Thyroid gland (tissue), 4 donors: Measurements from ENCODE around the gene SIRT2.

Source experiments
- CTCF ChIP-seq, 6 experiments: fragments of 200-600 bp in 3 of 6; fragments of 450-650 bp in 3 of 6; sonication (generic) in 3 of 6; IDR thresholded peaks; one replicate each; pipeline ENCODE4 v1.5.1; 2016 to 2019; ENCODE audit warnings: antibody characterized with exemption in 6 of 6, mild to moderate bottlenecking in 2 of 6, inconsistent platforms in 1 of 6, moderate library complexity in 1 of 6
- POLR2A ChIP-seq, 2 donors: fragments of 450-650 bp; IDR thresholded peaks; one replicate each; pipeline ENCODE4 v1.6.1; 2017; ENCODE audit warnings: antibody characterized with exemption in 2 of 2, mild to moderate bottlenecking in 2 of 2, moderate library complexity in 1 of 2

GRCh38 chr19:38922482-38922881 lies 23.1 kb upstream of the SIRT2 start:
- TF ChIP-seq CTCF (IDR thresholded peaks at IDR 0.05) (no peak), POLR2A (IDR thresholded peaks at IDR 0.05) (no peak)
